ENCODE measurements around the gene AGTRAP. TPM values are rescaled to one million over a fixed set of nuclear protein-coding genes. Genes with fewer than 3 reads are reported as not detected.

Gene AGTRAP
- total RNA-seq (100 to 1,000 TPM in 2 of 7 donors, 10 to 100 TPM in 5; 48.5 to 120 (median 64.2) TPM), polyA plus RNA-seq (10 to 100 TPM; 40.8 to 54.7 (median 50.5) TPM)
- long read RNA-seq, donor 1, transcript AGTRAP-201 (5 exons, 1,107 nt): major isoform, 19 of 34 reads
- long read RNA-seq, donor 1, partial matches to known transcripts: 7 of 34 reads
- long read RNA-seq, donor 1, other reads (novel, unspliced or antisense): 0 of 34 reads
- long read RNA-seq, donor 2, transcript AGTRAP-201 (5 exons, 1,107 nt): major isoform, 13 of 24 reads
- long read RNA-seq, donor 2, partial matches to known transcripts: 7 of 24 reads
- long read RNA-seq, donor 2, other reads (novel, unspliced or antisense): 0 of 24 reads

- Histone ChIP-seq H3K4me3 (peak within 1 kb of the TSS; percentile 61 to 92 (median 82)), H3K27me3 (replicated peaks in 1 of 7) (no peaks in the 10 kb centered on the region), H3K9me3 (no peaks in the 10 kb centered on the region), H3K36me3 (no peaks in the 10 kb centered on the region), H3K27ac (peak within 1 kb of the TSS; percentile 73 to 100 (median 94)), H3K4me1 (peaks cover 33 to 100% (median 79%) of the 10 kb centered on the region in 6 donors)
- intact Hi-C loops (cut with DNase I; ENCODE audit: low total_unique reads): no loop called here
- peak; percentile 66 to 85 (median 83) for TF ChIP-seq POLR2AphosphoS5 (IDR thresholded peaks at IDR 0.05)
- no peak for TF ChIP-seq CTCF (IDR thresholded peaks at IDR 0.05 in 8 of 11, conservative IDR thresholded peaks at IDR 0.05 in 3 of 11)
- peak in 1 of 3 donors; percentile 39 for TF ChIP-seq POLR2A (IDR thresholded peaks at IDR 0.05)
- WGBS, 5 donors: 0 to 3% (median 2%) methylated on average over 31 to 59 of the region's 59 CpGs
- DNase-seq: peak; percentile 99
These were observed at the start of gene AGTRAP for GRCh38 chr1:11735854-11736745. Gene AGTRAP (plus strand): TSS chr1:11736136. CDS start chr1:11736209, 73 bp downstream.

GRCh38 chr1:11688506-11688905 is 47.4 kb upstream of the AGTRAP start:
- peaks cover 14 to 38% (median 32%) of the 10 kb centered on the region in 6 donors for H3K4me1 ChIP-seq
- no peaks in the 10 kb centered on the region for H3K9me3 ChIP-seq
- DNase-seq: no peak
- no peak for TF ChIP-seq CTCF (IDR thresholded peaks at IDR 0.05 in 8 of 11, conservative IDR thresholded peaks at IDR 0.05 in 3 of 11)
- TF ChIP-seq POLR2A (IDR thresholded peaks at IDR 0.05): no peak
- TF ChIP-seq POLR2AphosphoS5 (IDR thresholded peaks at IDR 0.05): no peak
- H3K27me3 ChIP-seq (replicated peaks in 1 of 7): peaks cover 5 to 90% (median 51%) of the 10 kb centered on the region in 7 donors
- no peak overlapping the region for H3K27ac ChIP-seq
- intact Hi-C loops (cut with DNase I; ENCODE audit: low total_unique reads): no loop called here
- H3K36me3 ChIP-seq: no peaks in the 10 kb centered on the region
- 90 to 96% (median 93%) methylated on average over 4 of the region's 4 CpGs for WGBS, 5 donors
- no peak overlapping the region for H3K4me3 ChIP-seq

- Histone ChIP-seq H3K9me3 (no peaks in the 10 kb centered on the region), H3K4me1 (peaks cover 15 to 40% (median 33%) of the 10 kb centered on the region in 6 donors), H3K27me3 (replicated peaks in 1 of 7) (peaks cover 5 to 92% (median 55%) of the 10 kb centered on the region in 7 donors), H3K4me3 (peak overlapping the region in 7 of 8 donors; percentile 26 to 66 (median 34)), H3K36me3 (no peaks in the 10 kb centered on the region), H3K27ac (no peak overlapping the region)
- WGBS, 5 donors: 3 to 7% (median 4%) methylated on average over 34 to 64 of the region's 64 CpGs
- no peak for DNase-seq
- TF ChIP-seq POLR2A (IDR thresholded peaks at IDR 0.05) (no peak), POLR2AphosphoS5 (IDR thresholded peaks at IDR 0.05) (no peak), CTCF (IDR thresholded peaks at IDR 0.05 in 8 of 11, conservative IDR thresholded peaks at IDR 0.05 in 3 of 11) (no peak)
- intact Hi-C loops (cut with DNase I; ENCODE audit: low total_unique reads): no loop called here
These were observed 45.3 kb upstream of the AGTRAP start for GRCh38 chr1:11690397-11691301.
